ENCODE data around the gene CFAP43.
A peak's percentile ranks its signal among the peaks of the same experiment; 100 is the strongest.

CFAP43 gene

DNA sequence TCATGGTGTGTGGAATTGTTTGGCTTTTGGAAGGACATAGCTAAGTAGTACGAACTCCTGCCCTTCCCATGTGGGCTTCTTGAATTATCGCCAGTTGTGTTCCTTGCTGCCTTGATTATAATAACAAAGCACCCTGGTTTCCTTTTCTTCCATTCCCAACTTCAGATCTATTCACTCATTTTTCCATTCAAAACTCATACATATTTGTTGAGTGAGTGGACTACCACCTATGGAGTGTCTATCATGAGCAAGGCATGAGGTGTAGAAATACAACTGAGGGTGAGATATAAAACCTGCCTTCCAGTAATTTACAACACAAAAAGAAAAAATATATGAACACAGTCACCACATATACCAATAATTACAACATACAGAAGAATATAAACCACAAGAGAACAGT lies 141.6 kb downstream of the CFAP43 start:
- no peak for DNase-seq

DNA sequence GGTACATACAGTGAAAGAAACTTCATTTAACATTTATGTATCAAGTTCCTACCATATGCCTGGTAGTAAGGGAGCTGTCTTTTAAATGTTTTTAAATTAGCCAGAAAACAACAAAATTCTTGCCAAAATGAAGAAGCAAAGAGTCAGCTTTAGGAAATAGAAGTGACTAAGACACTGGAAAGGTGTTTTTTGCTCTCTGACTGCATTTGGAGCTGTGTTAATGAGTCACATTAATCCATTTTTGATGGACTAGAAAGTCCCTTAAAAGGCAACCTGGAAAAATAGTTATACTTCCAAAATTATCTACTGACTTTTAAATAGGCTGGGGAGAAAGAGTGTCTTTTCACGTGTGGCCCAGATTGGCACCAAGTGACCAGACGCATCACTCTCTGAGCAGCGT lies 142.5 kb downstream of the CFAP43 start:
- no peak for DNase-seq

DNA sequence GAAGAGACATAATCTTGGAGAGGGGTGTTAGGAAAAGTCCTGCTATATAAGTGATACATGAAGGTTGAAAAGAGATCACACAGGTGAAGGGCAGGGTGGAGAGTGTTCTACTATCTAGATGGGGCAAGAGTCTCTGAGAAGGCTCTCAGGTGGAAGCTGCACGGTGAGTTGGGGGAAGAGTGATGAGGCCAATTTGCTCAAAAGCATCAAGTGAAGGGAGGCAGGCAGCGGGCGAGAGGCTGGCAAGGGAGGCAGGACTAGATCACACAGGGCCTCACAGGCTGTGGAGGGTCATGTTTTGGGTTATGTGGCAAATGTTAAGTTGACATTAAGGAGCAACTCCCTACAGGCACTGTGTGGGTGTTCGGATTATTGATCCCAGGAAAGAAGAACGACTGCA lies 143.9 kb downstream of the CFAP43 start:
- no peak for DNase-seq

DNA sequence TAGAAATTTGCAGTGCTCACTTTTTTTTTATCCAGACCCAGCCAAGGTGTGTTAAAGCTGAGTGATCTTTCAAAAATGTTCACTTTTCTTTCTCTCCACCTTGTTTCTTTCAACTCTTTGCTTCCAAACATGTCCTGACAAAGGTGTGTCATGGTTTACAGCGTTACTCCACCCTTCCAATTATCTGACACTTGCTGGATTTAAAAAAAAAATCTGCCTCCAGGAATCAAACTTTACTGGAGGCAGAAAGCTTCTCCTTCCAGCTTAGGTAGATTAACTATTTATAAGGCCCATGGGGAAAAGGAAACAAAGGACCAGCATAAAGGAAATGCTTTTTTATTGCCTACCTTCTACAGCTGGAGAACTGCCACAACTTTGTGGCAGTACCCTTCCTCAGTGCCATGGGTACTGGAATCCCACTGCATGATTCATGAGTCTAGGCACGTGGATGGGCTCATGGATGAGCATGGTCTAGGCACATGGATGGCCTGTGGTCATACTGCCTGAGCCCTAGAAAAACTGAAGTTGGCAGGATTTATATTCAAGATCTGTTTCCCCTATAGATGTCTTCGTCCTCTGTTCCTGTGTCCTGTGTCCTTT lies 146.3 kb downstream of the CFAP43 start, which contains the start of gene COL17A1:
Gene COL17A1 (minus strand): TSS at position 80 of the 600 bp plus-strand sequence. CDS start 5,207 bp downstream, outside the sequence.
- no peak for DNase-seq

- DNase-seq, result no peak
These were observed 147.6 kb downstream of the CFAP43 start for GRCh38 chr10:104084482-104085142.

- DNase-seq, result no peak
These were observed 150.2 kb downstream of the CFAP43 start for GRCh38 chr10:104081998-104082397.

GRCh38 chr10:104080762-104081161 lies 151.4 kb downstream of the CFAP43 start:
- peak in 1 of 2 donors; percentile 14 for DNase-seq

Data from bone marrow (tissue), 2 donors.